Common myeloid progenitor, CD34-positive (primary cell): ENCODE results near the gene STAT4.
A peak's percentile ranks its signal among the peaks of the same experiment; 100 is the strongest.

Experiments
- CTCF ChIA-PET: fragments of 350-600 bp; sonication (Branson Sonifier 250); formaldehyde crosslinking; loops from one replicate; lab custom pipeline; 2021; ENCODE audit warnings: antibody characterized with exemption; lab: Charles Lee
- POLR2A ChIA-PET: fragments of 350-600 bp; sonication (Branson Sonifier 250); formaldehyde crosslinking; loops from one replicate; lab custom pipeline; 2021; ENCODE audit warnings: antibody characterized with exemption; lab: Charles Lee
- DNase-seq, 3 donors: peaks; one replicate each; pipeline versions ENCODE4 v3.0.0 to v3.0.0-alpha.2; 2013
- H3K27ac ChIP-seq, 2 experiments: 1 replicate in 1 of 2; 2 replicates in 1 of 2; pipeline ENCODE4 v1.7.0; 2013; ENCODE audit warnings: inconsistent platforms in 2 of 2, low read length in 2 of 2, mild to moderate bottlenecking in 2 of 2, low read depth in 1 of 2, moderate library complexity in 1 of 2; ENCODE audit not compliant: severe bottlenecking in 2 of 2, insufficient read depth in 1 of 2, poor library complexity in 1 of 2
- H3K27me3 ChIP-seq, 5 experiments: replicated peaks in 2 of 5; 1 replicate in 3 of 5; 2 replicates in 2 of 5; pipeline versions ENCODE4 v1.6.1 to v1.7.0; 2013; ENCODE audit warnings: low read length in 4 of 5, mild to moderate bottlenecking in 2 of 5, moderate library complexity in 2 of 5, inconsistent platforms in 1 of 5; ENCODE audit not compliant: insufficient read depth in 5 of 5, control insufficient read depth in 4 of 5
- H3K36me3 ChIP-seq, 4 experiments: 1 replicate in 2 of 4; 2 replicates in 2 of 4; pipeline versions ENCODE4 v1.6.1 to v1.7.0; 2013; ENCODE audit warnings: low read length in 3 of 4, control low read depth in 1 of 4, mild to moderate bottlenecking in 1 of 4; ENCODE audit not compliant: control insufficient read depth in 4 of 4, insufficient read depth in 4 of 4
- H3K4me1 ChIP-seq, 4 experiments: 1 replicate in 3 of 4; 2 replicates in 1 of 4; pipeline versions ENCODE4 v1.6.1 to v1.7.1; 2013; ENCODE audit warnings: low read length in 3 of 4, mild to moderate bottlenecking in 3 of 4, control low read depth in 1 of 4, inconsistent platforms in 1 of 4, moderate library complexity in 1 of 4; ENCODE audit not compliant: control insufficient read depth in 4 of 4, insufficient read depth in 4 of 4; ENCODE audit errors: control extremely low read depth in 1 of 4
- H3K4me3 ChIP-seq, 7 experiments: 1 replicate in 4 of 7; 2 replicates in 3 of 7; pipeline versions ENCODE4 v1.5.1 to v1.7.0; 2013; ENCODE audit warnings: mild to moderate bottlenecking in 7 of 7, low read length in 6 of 7, moderate library complexity in 6 of 7, inconsistent platforms in 2 of 7, low read depth in 2 of 7, control low read depth in 1 of 7; ENCODE audit not compliant: insufficient read depth in 4 of 7, control insufficient read depth in 1 of 7; ENCODE audit errors: extremely low read depth in 1 of 7
- H3K9me3 ChIP-seq, 5 experiments: 1 replicate in 4 of 5; 2 replicates in 1 of 5; pipeline versions ENCODE4 v1.6.1 to v1.7.1; 2013; ENCODE audit warnings: low read length in 4 of 5, mild to moderate bottlenecking in 2 of 5, inconsistent platforms in 1 of 5, low read depth in 1 of 5, moderate library complexity in 1 of 5; ENCODE audit not compliant: control insufficient read depth in 4 of 5, insufficient read depth in 2 of 5; ENCODE audit errors: control extremely low read depth in 1 of 5
- WGBS: methylation state at CpG from one replicate; pipeline ENCODE4 v1.1.5; 2013; ENCODE audit not compliant: insufficient coverage; 5-methylcytosine and 5-hydroxymethylcytosine counted together

Gene STAT4

DNA sequence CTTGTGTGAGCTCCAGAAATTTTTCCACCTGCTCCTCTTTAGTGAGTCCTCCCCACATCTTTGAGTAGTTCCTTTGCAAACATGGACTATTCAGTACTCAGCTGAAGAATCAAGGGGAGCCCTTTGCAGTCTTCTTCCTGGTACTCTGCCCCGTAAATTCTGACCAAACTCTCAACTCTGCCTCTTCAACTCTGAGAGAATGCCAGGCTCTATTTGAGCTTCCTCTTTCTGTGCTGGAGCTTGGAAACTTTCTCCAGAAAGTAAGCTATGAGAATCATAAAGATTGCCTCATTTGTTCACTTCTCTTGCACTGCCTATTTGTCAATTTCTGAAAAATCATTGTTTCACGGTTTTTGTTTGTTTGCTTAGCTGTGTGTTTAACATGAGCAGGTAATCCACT, 7.4 kb upstream of the STAT4 start:
- H3K27me3 ChIP-seq = no peaks in the 10 kb centered on the region
- no peak overlapping the region for H3K4me3 ChIP-seq
- ChIA-PET POLR2A (no interaction called here), CTCF (interaction anchor here (0.6 to 9.2 kb wide), 7 partner anchors 9 to 533 kb away, joined by 3 to 250 read pairs (median 4); no protein-coding TSS in a partner anchor)
- H3K36me3 ChIP-seq = no peaks in the 10 kb centered on the region
- WGBS = 8% methylated on average over 2 of the region's 2 CpGs
- H3K4me1 ChIP-seq = peaks cover 0 to 18% (median 1%) of the 10 kb centered on the region in 4 experiments
- DNase-seq = peak in 2 of 3 donors; percentile 56 to 58
- H3K27ac ChIP-seq = no peak overlapping the region
- H3K9me3 ChIP-seq = no peaks in the 10 kb centered on the region

DNA sequence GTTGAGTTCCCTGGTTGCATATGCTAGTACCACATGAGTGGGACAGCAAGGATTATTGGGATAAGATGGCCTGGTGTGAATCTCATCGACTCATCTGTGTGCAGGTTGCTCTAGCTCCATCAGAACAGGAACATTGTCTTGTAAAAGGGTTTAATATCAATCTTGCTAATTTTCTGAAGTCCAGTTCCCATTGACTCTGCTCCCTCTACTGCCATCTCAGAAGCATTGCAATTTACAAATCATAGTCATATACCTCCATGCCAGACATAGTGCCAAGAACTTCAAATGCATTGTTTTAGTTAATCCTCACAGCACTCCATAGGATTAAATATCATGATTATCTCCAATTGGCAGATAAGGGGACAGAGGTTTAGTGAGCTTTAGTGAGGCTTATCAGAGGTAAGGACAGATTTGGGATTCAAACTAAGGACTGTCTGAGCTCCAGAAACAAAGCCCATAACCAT, 4.8 kb upstream of the STAT4 start:
- H3K36me3 ChIP-seq = no peaks in the 10 kb centered on the region
- H3K9me3 ChIP-seq = no peaks in the 10 kb centered on the region
- H3K27ac ChIP-seq = no peak overlapping the region
- H3K27me3 ChIP-seq = no peaks in the 10 kb centered on the region
- no CpG with 5 or more reads among the region's 1 CpG for WGBS
- DNase-seq = peak; percentile 57 to 77 (median 72)
- peaks cover 0 to 26% (median 8%) of the 10 kb centered on the region in 4 experiments for H3K4me1 ChIP-seq
- CTCF ChIA-PET = interaction anchor here (0.7 to 9.2 kb wide), 27 partner anchors 10 to 378 kb away, joined by 3 to 250 read pairs (median 5); no protein-coding TSS in a partner anchor
- POLR2A ChIA-PET = no interaction called here
- no peak overlapping the region for H3K4me3 ChIP-seq

DNA sequence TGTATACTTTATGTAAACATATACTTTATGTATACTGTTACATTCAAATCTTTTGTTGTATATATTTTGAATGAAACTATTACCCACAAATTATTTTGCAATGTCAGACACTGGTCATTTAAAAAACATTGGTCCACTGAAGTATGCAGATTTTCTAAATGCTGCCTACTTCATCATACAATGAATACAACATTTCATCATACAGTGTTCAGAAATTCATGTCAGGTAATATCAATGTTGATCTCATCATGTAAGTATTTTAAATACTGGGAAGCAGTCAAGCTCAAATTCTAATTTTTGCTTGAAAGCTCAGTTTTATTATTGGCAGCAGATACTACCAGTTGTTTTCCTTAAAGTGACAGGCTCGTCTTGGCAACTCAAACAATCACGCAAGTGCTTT, 2.9 kb upstream of the STAT4 start:
- Histone ChIP-seq H3K36me3 (no peaks in the 10 kb centered on the region), H3K4me1 (peaks cover 0 to 40% (median 13%) of the 10 kb centered on the region in 4 experiments), H3K4me3 (no peak overlapping the region), H3K27ac (no peak overlapping the region), H3K9me3 (no peaks in the 10 kb centered on the region), H3K27me3 (no peaks in the 10 kb centered on the region)
- DNase-seq = no peak
- ChIA-PET CTCF (interaction anchor here (9.2 kb wide), 1 partner anchor 103 kb away, joined by 250 read pairs; no protein-coding TSS in a partner anchor), POLR2A (no interaction called here)
- WGBS = no CpG with 5 or more reads among the region's 2 CpGs

DNA sequence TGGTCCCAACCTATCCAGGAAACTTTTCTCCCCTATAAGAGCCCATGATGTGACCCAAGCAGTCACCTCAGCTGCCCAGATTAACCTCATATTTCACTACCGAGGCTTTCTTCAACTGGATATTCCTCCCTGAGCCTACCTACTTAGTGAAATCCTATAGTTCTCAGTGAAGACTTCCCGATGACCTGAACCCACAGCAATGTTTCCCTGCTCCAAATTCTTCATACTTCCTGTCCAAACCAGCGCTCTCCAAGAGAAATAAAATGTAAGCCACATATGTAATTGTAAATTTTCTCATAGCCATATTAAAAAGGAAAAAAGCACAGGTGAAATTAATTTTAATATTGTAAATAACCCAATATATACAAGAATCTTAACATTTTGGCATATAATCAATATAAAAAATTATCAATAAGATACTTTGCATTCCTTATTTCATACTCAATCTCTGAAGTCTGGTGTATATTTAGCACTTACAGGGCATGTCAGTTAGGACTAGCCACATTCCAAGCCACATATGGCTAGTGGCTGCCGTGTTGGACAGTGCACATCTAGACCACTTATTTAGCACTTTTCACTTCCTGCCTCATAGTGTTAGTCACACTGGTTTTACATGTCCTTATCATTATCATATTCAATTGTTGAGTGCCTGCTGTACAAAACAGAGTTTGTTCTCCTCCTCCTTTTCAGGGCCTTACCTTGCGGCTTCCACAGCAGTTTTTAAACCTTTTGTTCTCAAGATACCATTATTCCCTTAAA, 1.9 kb upstream of the STAT4 start:
- peak in 2 of 3 donors; percentile 42 to 44 for DNase-seq
- POLR2A ChIA-PET = no interaction called here
- Histone ChIP-seq H3K4me3 (no peak overlapping the region), H3K4me1 (peaks cover 0 to 38% (median 16%) of the 10 kb centered on the region in 4 experiments), H3K27me3 (no peaks in the 10 kb centered on the region), H3K9me3 (no peaks in the 10 kb centered on the region), H3K36me3 (no peaks in the 10 kb centered on the region), H3K27ac (no peak overlapping the region)
- WGBS = 70% methylated on average over 2 of the region's 5 CpGs
- CTCF ChIA-PET = interaction anchor here (5.2 to 9.2 kb wide), 2 partner anchors 102 kb away, joined by 42 to 250 read pairs; no protein-coding TSS in a partner anchor

DNA sequence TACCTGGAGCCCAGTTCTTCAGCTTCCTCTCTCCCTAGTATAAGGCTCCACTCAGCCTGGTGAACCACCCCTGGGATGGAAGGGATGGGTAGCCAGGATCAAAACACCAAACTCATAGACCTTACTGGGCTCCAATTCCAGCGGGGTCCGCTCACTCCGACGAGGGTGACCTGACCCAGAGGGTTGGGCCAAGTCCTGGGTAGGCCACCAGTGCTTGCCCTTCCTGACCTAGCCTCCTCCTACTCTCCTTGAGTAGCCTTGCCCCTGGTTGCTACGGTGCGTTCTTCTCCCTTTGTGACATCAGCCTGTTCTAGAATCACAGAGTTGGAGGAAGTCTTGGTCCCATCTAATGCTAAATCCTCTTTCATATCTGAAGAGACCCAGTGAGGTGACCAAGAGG, 537 bp upstream of the STAT4 start:
- ChIA-PET POLR2A (no interaction called here), CTCF (interaction anchor here (1.3 to 5.2 kb wide), 3 partner anchors 87 to 116 kb away, joined by 3 to 42 read pairs (median 3); no protein-coding TSS in a partner anchor)
- Histone ChIP-seq H3K4me1 (peaks cover 0 to 38% (median 16%) of the 10 kb centered on the region in 4 experiments), H3K27me3 (no peaks in the 10 kb centered on the region), H3K36me3 (no peaks in the 10 kb centered on the region), H3K27ac (peak overlapping the region in 1 of 2 experiments; percentile 81), H3K9me3 (no peaks in the 10 kb centered on the region), H3K4me3 (peak overlapping the region; percentile 57 to 93 (median 87))
- peak in 1 of 3 donors; percentile 26 for DNase-seq
- whole genome bisulfite sequencing = 93% methylated on average over 5 of the region's 6 CpGs

DNA sequence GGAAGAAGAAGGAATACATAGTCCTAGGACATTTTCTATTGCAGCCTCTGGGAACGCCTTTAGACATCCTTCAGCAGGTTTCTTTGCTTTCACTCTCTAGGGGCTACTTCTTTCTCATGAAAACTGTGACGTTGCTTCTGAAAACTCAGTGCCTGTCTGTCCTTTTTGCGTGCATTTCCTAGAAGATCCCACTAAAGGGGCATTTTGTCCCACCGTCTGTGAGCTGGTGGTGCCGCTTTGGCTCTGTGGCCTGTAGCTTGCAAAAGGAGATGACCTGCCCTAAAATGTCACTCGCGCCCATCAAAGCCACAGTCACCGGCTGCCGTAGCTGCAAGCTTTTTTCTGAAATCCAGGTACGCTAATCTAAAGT, 579 bp downstream of the STAT4 start:
- DNase-seq = peak in 2 of 3 donors; percentile 26 to 51
- H3K4me3 ChIP-seq = peak overlapping the region; percentile 57 to 93 (median 87)
- H3K4me1 ChIP-seq = peaks cover 0 to 35% (median 14%) of the 10 kb centered on the region in 4 experiments
- ChIA-PET POLR2A (interaction anchor here (0.6 kb wide), 1 partner anchor 80 kb away, joined by 3 read pairs; no protein-coding TSS in a partner anchor), CTCF (interaction anchor here (0.7 to 5.2 kb wide), 8 partner anchors 38 to 152 kb away, joined by 3 to 42 read pairs (median 3); no protein-coding TSS in a partner anchor)
- H3K27me3 ChIP-seq = no peaks in the 10 kb centered on the region
- H3K36me3 ChIP-seq = peaks cover 0 to 9% (median 3%) of the 10 kb centered on the region in 4 experiments
- H3K27ac ChIP-seq = peak overlapping the region; percentile 62 to 81
- H3K9me3 ChIP-seq = no peaks in the 10 kb centered on the region
- 0% methylated on average over 10 of the region's 10 CpGs for WGBS
